Measurements from ENCODE around the gene NUMA1. TPM values are rescaled to one million over a fixed set of nuclear protein-coding genes. Genes with fewer than 3 reads are reported as not detected.

The NUMA1 gene
- total RNA-seq, 1 experiment from 2014 or later, result 145 TPM

DNA sequence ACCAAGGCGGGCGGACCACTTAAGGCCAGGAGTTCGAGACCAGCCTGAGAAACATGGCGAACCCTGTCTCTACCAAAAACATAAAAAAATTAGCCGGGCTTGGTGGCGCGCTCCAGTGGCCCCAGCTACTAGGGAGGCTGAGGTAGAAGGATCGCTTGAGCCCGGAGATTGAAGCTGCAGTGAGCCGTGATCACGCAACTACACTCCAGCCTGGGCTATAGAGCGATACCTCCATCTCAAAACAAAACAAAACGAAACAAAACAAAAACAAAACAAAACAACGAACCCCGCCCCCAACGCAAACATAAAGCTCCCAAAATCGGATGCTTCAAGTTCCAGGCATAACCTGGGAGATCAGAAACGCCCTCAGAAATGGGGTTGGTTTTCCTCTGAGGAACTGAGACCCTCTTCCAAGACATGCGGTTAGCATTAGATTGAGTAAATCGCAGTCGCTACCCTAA lies 872 bp upstream of the NUMA1 start:
- ATAC-seq (no peak), DNase-seq (ENCODE audit: low read depth, low spot score) (no peak)
- Histone ChIP-seq H3K4me1 (ENCODE audit: control insufficient read depth, insufficient read depth, low read length) (peaks cover 19% of the 10 kb centered on the region), H3K36me3 (ENCODE audit: control insufficient read depth, insufficient read depth, low read length) (no peaks in the 10 kb centered on the region), H3K9me3 (ENCODE audit: control insufficient read depth, insufficient read depth, low read depth, low read length) (no peaks in the 10 kb centered on the region), H3K27ac (ENCODE audit: low read length) (peak overlapping the region; percentile 92), H3K27me3 (ENCODE audit: control insufficient read depth, insufficient read depth, low read length) (no peaks in the 10 kb centered on the region), H3K4me3 (ENCODE audit: low read depth in 2 of 2, low read length in 2 of 2) (peak overlapping the region; percentile 58 to 92)
- POLR2A ChIA-PET, result interaction anchor here (0.6 to 0.9 kb wide), 3 partner anchors 11 to 994 kb away, joined by 3 to 4 read pairs (median 3); no protein-coding TSS in a partner anchor
- in situ Hi-C loops (cut with HindIII; ENCODE audit: low pct_unique_long_range_greater_than_20kb, low sequenced_read_pairs), result no loop called here
- TF ChIP-seq TCF7L2 (IDR thresholded peaks at IDR 0.05; ENCODE audit: low read depth, low read length), result no peak
- TF ChIP-seq SIN3A (IDR thresholded peaks at IDR 0.05; ENCODE audit: borderline replicate concordance, insufficient read depth, low read depth, low read length), result no peak
- no peak for TF ChIP-seq REST (IDR thresholded peaks at IDR 0.05; ENCODE audit: insufficient read depth in 1 of 2, low read depth in 2 of 2, low read length in 1 of 2)
- TF ChIP-seq CTCF (IDR thresholded peaks at IDR 0.05), result no peak
- TF ChIP-seq POLR2AphosphoS5 (IDR thresholded peaks at IDR 0.05; ENCODE audit: low read depth, low read length), result no peak
- CTCF ChIA-PET, result interaction anchor here (1.2 kb wide), 2 partner anchors 10 to 56 kb away, joined by 3 to 5 read pairs; no protein-coding TSS in a partner anchor
- TSS peak; percentile 88 for BruUV-seq (replicated peaks)
- intact Hi-C loops (cut with micrococcal nuclease; ENCODE audit: unreplicated experiment), result no loop called here

GRCh38 chr11:72079819-72080325 lies 470 bp downstream of the NUMA1 start:
- TF ChIP-seq POLR2AphosphoS5 (IDR thresholded peaks at IDR 0.05; ENCODE audit: low read depth, low read length) (no peak), SIN3A (IDR thresholded peaks at IDR 0.05; ENCODE audit: borderline replicate concordance, insufficient read depth, low read depth, low read length) (peak; percentile 35; the same call in 1 of the 2 replicates)
- Histone ChIP-seq H3K4me3 (ENCODE audit: low read depth in 2 of 2, low read length in 2 of 2) (peak overlapping the region; percentile 58 to 95), H3K27me3 (ENCODE audit: control insufficient read depth, insufficient read depth, low read length) (no peaks in the 10 kb centered on the region), H3K4me1 (ENCODE audit: control insufficient read depth, insufficient read depth, low read length) (peaks cover 22% of the 10 kb centered on the region), H3K27ac (ENCODE audit: low read length) (peak overlapping the region; percentile 76), H3K9me3 (ENCODE audit: control insufficient read depth, insufficient read depth, low read depth, low read length) (no peaks in the 10 kb centered on the region), H3K36me3 (ENCODE audit: control insufficient read depth, insufficient read depth, low read length) (no peaks in the 10 kb centered on the region)
- POLR2A ChIA-PET, result no interaction called here
- BruUV-seq (replicated peaks), result no TSS peak
- CTCF ChIA-PET, result no interaction called here
- DNase-seq (ENCODE audit: low read depth, low spot score) (no peak), ATAC-seq (peak; percentile 49; the same call in 1 of the 2 replicates)
- in situ Hi-C loops (cut with HindIII; ENCODE audit: low pct_unique_long_range_greater_than_20kb, low sequenced_read_pairs) (no loop called here), intact Hi-C loops (cut with micrococcal nuclease; ENCODE audit: unreplicated experiment) (no loop called here)

- no peaks in the 10 kb centered on the region for H3K36me3 ChIP-seq (ENCODE audit: control insufficient read depth, insufficient read depth, low read length)
- ChIA-PET CTCF (interaction anchor here (0.6 kb wide), 1 partner anchor 53 kb away, joined by 4 read pairs; no protein-coding TSS in a partner anchor), POLR2A (interaction anchor here (0.8 kb wide), 1 partner anchor 10 kb away, joined by 4 read pairs; no protein-coding TSS in a partner anchor)
- in situ Hi-C loops (cut with HindIII; ENCODE audit: low pct_unique_long_range_greater_than_20kb, low sequenced_read_pairs) (no loop called here), intact Hi-C loops (cut with micrococcal nuclease; ENCODE audit: unreplicated experiment) (no loop called here)
- ATAC-seq (no peak), DNase-seq (ENCODE audit: low read depth, low spot score) (no peak)
- TF ChIP-seq REST (IDR thresholded peaks at IDR 0.05; ENCODE audit: insufficient read depth in 1 of 2, low read depth in 2 of 2, low read length in 1 of 2), result no peak
- H3K4me1 ChIP-seq (ENCODE audit: control insufficient read depth, insufficient read depth, low read length), result peaks cover 22% of the 10 kb centered on the region
- H3K4me3 ChIP-seq (ENCODE audit: low read depth in 2 of 2, low read length in 2 of 2), result peak overlapping the region; percentile 58 to 95
- BruUV-seq (replicated peaks), result TSS peak; percentile 73
- no peaks in the 10 kb centered on the region for H3K27me3 ChIP-seq (ENCODE audit: control insufficient read depth, insufficient read depth, low read length)
- H3K27ac ChIP-seq (ENCODE audit: low read length), result peak overlapping the region; percentile 76
- H3K9me3 ChIP-seq (ENCODE audit: control insufficient read depth, insufficient read depth, low read depth, low read length), result no peaks in the 10 kb centered on the region
These were observed 1.9 kb downstream of the NUMA1 start for GRCh38 chr11:72078477-72078876.
